ENCODE results near the gene PPP2R5B. TPM values are rescaled to one million over a fixed set of nuclear protein-coding genes. Genes with fewer than 3 reads are reported as not detected.
A peak's percentile ranks its signal among the peaks of the same experiment; 100 is the strongest.

PPP2R5B gene
- total and polyA plus RNA-seq, 8 donors = 6.3 to 24.2 (median 12.1) TPM

GRCh38 chr11:64888729-64889511 lies 35.6 kb upstream of the PPP2R5B start:
- H3K27ac ChIP-seq = peak overlapping the region in 1 of 4 donors; percentile 8
- no peak for FAIRE-seq
- TF ChIP-seq CTCF (IDR thresholded peaks at IDR 0.05) = no peak
- no peaks in the 10 kb centered on the region for H3K9me3 ChIP-seq
- peaks cover 6 to 27% (median 16%) of the 10 kb centered on the region in 3 donors for H3K4me1 ChIP-seq
- 30 to 37% methylated on average over 9 of the region's 9 CpGs for WGBS, 2 donors
- DNase-seq = no peak
- no peaks in the 10 kb centered on the region for H3K27me3 ChIP-seq
- H3K36me3 ChIP-seq = no peaks in the 10 kb centered on the region
- intact Hi-C loops (cut with DNase I) = no loop called here
- peak in 2 of 4 donors; percentile 1 to 13 for ATAC-seq
- no peak overlapping the region for H3K4me3 ChIP-seq

- Histone ChIP-seq H3K36me3 (no peaks in the 10 kb centered on the region), H3K27ac (no peak overlapping the region), H3K4me3 (no peak overlapping the region), H3K9me3 (no peaks in the 10 kb centered on the region), H3K4me1 (peaks cover 9 to 30% (median 19%) of the 10 kb centered on the region in 3 donors), H3K27me3 (no peaks in the 10 kb centered on the region)
- DNase-seq (no peak), FAIRE-seq (no peak), ATAC-seq (no peak)
- TF ChIP-seq CTCF (IDR thresholded peaks at IDR 0.05) = no peak
- intact Hi-C loops (cut with DNase I) = loop anchor here in 2 of 3 donors (5.0 to 10.0 kb wide), 3 partner anchors 38 to 106 kb away; no protein-coding TSS in a partner anchor
- WGBS, 2 donors = 82 to 89% methylated on average over 7 of the region's 7 CpGs
Measured at GRCh38 chr11:64890522-64890939, 34.0 kb upstream of the PPP2R5B start.

- DNase-seq (no peak), ATAC-seq (peak in 2 of 4 donors; percentile 1 to 3), FAIRE-seq (no peak)
- peaks cover 9 to 30% (median 19%) of the 10 kb centered on the region in 3 donors for H3K4me1 ChIP-seq
- H3K36me3 ChIP-seq = peaks cover 0 to 4% (median 0%) of the 10 kb centered on the region in 3 donors
- WGBS, 2 donors = 34 to 36% methylated on average over 25 of the region's 25 CpGs
- H3K9me3 ChIP-seq = no peaks in the 10 kb centered on the region
- H3K4me3 ChIP-seq = peak overlapping the region in 2 of 4 donors; percentile 49 to 52
- no peak for TF ChIP-seq CTCF (IDR thresholded peaks at IDR 0.05)
- peak overlapping the region in 2 of 4 donors; percentile 33 to 48 for H3K27ac ChIP-seq
- H3K27me3 ChIP-seq = no peaks in the 10 kb centered on the region
- intact Hi-C loops (cut with DNase I) = loop anchor here in 2 of 3 donors (5.0 to 10.0 kb wide), 3 partner anchors 39 to 107 kb away; no protein-coding TSS in a partner anchor
Measured at GRCh38 chr11:64891215-64891848, 33.2 kb upstream of the PPP2R5B start.

- WGBS, 2 donors = 50 to 59% methylated on average over 5 of the region's 5 CpGs
- DNase-seq = no peak
- no peak for TF ChIP-seq CTCF (IDR thresholded peaks at IDR 0.05)
- H3K36me3 ChIP-seq = peaks cover 0 to 9% (median 0%) of the 10 kb centered on the region in 3 donors
- H3K27me3 ChIP-seq = no peaks in the 10 kb centered on the region
- intact Hi-C loops (cut with DNase I) = loop anchor here in 2 of 3 donors (5.0 to 10.0 kb wide), 3 partner anchors 40 to 107 kb away; no protein-coding TSS in a partner anchor
- FAIRE-seq = no peak
- peaks cover 9 to 30% (median 19%) of the 10 kb centered on the region in 3 donors for H3K4me1 ChIP-seq
- H3K9me3 ChIP-seq = no peaks in the 10 kb centered on the region
- peak overlapping the region in 3 of 4 donors; percentile 71 to 87 (median 81) for H3K27ac ChIP-seq
- H3K4me3 ChIP-seq = peak overlapping the region in 3 of 4 donors; percentile 30 to 52 (median 49)
- ATAC-seq = no peak
Measured at GRCh38 chr11:64891880-64892279, 32.6 kb upstream of the PPP2R5B start.
